ENCODE data around the gene PIGQ. TPM values are rescaled to one million over a fixed set of nuclear protein-coding genes. Genes with fewer than 3 reads are reported as not detected.

PIGQ gene
- total and polyA plus RNA-seq, 2 of the 13 experiments (the other 11 are each of a cell fraction or from before 2014, with no cell fraction given), result 7.7 to 19.7 TPM

GRCh38 chr16:527015-527903 is 42.5 kb upstream of the PIGQ start, which contains the start of gene CAPN15 (continued):
- TF ChIP-seq MAZ (IDR thresholded peaks at IDR 0.05; ENCODE audit: borderline replicate concordance, low read depth, low read length) (peak; percentile 51; the same call in 1 of the 2 replicates), MAZ (CRISPR knock-in tag; IDR thresholded peaks at IDR 0.05; ENCODE audit: low read depth) (peak; percentile 81; the same call in 1 of the 2 replicates), ZIK1 (CRISPR knock-in tag; IDR thresholded peaks at IDR 0.05; ENCODE audit: borderline replicate concordance, low read depth) (no peak; the same call in 1 of the 2 replicates), TAF1 (CRISPR knock-in tag; IDR thresholded peaks at IDR 0.05) (peak; percentile 76; the same call in 1 of the 2 replicates), CEBPG (CRISPR knock-in tag; IDR thresholded peaks at IDR 0.05) (no peak), FOXA3 (CRISPR knock-in tag; IDR thresholded peaks at IDR 0.05) (peak; percentile 11; the same call in 1 of the 2 replicates), ZNF609 (CRISPR knock-in tag; IDR thresholded peaks at IDR 0.05; ENCODE audit: borderline replicate concordance) (0 out of 2 replicates have a peak, but pooled peaks have one; percentile 26), RFX5 (IDR thresholded peaks at IDR 0.05; ENCODE audit: low read depth, low read length) (no peak; the same call in 1 of the 2 replicates), POLR2G (IDR thresholded peaks at IDR 0.05; ENCODE audit: low read depth, low read length) (peak; percentile 77), ZNF768 (CRISPR knock-in tag; IDR thresholded peaks at IDR 0.05) (peak; percentile 62; the same call in 1 of the 2 replicates), SUZ12 (IDR thresholded peaks at IDR 0.05; ENCODE audit: low read depth, low read length) (peak; percentile 74), ZBTB3 (CRISPR knock-in tag; IDR thresholded peaks at IDR 0.05; ENCODE audit: borderline replicate concordance, low read depth) (no peak), U2AF1 (optimal IDR thresholded peaks at IDR 0.05; ENCODE audit: low read depth, low read length) (no peak)
- TF ChIP-seq, protein P1, sequence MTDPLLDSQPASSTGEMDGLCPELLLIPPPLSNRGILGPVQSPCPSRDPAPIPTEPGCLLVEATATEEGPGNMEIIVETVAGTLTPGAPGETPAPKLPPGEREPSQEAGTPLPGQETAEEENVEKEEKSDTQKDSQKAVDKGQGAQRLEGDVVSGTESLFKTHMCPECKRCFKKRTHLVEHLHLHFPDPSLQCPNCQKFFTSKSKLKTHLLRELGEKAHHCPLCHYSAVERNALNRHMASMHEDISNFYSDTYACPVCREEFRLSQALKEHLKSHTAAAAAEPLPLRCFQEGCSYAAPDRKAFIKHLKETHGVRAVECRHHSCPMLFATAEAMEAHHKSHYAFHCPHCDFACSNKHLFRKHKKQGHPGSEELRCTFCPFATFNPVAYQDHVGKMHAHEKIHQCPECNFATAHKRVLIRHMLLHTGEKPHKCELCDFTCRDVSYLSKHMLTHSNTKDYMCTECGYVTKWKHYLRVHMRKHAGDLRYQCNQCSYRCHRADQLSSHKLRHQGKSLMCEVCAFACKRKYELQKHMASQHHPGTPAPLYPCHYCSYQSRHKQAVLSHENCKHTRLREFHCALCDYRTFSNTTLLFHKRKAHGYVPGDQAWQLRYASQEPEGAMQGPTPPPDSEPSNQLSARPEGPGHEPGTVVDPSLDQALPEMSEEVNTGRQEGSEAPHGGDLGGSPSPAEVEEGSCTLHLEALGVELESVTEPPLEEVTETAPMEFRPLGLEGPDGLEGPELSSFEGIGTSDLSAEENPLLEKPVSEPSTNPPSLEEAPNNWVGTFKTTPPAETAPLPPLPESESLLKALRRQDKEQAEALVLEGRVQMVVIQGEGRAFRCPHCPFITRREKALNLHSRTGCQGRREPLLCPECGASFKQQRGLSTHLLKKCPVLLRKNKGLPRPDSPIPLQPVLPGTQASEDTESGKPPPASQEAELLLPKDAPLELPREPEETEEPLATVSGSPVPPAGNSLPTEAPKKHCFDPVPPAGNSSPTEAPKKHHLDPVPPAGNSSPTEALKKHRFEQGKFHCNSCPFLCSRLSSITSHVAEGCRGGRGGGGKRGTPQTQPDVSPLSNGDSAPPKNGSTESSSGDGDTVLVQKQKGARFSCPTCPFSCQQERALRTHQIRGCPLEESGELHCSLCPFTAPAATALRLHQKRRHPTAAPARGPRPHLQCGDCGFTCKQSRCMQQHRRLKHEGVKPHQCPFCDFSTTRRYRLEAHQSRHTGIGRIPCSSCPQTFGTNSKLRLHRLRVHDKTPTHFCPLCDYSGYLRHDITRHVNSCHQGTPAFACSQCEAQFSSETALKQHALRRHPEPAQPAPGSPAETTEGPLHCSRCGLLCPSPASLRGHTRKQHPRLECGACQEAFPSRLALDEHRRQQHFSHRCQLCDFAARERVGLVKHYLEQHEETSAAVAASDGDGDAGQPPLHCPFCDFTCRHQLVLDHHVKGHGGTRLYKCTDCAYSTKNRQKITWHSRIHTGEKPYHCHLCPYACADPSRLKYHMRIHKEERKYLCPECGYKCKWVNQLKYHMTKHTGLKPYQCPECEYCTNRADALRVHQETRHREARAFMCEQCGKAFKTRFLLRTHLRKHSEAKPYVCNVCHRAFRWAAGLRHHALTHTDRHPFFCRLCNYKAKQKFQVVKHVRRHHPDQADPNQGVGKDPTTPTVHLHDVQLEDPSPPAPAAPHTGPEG (CRISPR knock-in tag; IDR thresholded peaks at IDR 0.05), result peak; percentile 88
- TF ChIP-seq, protein P2, sequence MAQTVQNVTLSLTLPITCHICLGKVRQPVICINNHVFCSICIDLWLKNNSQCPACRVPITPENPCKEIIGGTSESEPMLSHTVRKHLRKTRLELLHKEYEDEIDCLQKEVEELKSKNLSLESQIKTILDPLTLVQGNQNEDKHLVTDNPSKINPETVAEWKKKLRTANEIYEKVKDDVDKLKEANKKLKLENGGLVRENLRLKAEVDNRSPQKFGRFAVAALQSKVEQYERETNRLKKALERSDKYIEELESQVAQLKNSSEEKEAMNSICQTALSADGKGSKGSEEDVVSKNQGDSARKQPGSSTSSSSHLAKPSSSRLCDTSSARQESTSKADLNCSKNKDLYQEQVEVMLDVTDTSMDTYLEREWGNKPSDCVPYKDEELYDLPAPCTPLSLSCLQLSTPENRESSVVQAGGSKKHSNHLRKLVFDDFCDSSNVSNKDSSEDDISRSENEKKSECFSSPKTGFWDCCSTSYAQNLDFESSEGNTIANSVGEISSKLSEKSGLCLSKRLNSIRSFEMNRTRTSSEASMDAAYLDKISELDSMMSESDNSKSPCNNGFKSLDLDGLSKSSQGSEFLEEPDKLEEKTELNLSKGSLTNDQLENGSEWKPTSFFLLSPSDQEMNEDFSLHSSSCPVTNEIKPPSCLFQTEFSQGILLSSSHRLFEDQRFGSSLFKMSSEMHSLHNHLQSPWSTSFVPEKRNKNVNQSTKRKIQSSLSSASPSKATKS (CRISPR knock-in tag; IDR thresholded peaks at IDR 0.05), result no peak; the same call in 1 of the 2 replicates

Measured in HepG2 (cell line).